Stomach (tissue), 4 donors: ENCODE results near the gene AZIN2.

Source experiments
- CTCF ChIP-seq, 7 experiments: fragments of 450-650 bp in 4 of 7; fragments of 200-600 bp in 3 of 7; sonication (generic) in 3 of 7; IDR thresholded peaks; one replicate each; pipeline ENCODE4 v1.5.1; 2016 to 2019; ENCODE audit warnings: antibody characterized with exemption in 7 of 7, control low read depth in 2 of 7, mild to moderate bottlenecking in 1 of 7
- EP300 ChIP-seq: sonication (generic); formaldehyde crosslinking; IDR thresholded peaks from one replicate; pipeline ENCODE4 v1.6.1; 2017; ENCODE audit warnings: antibody characterized with exemption
- POLR2A ChIP-seq, 4 donors: fragments of 450-650 bp; IDR thresholded peaks; one replicate each; pipeline ENCODE4 v1.6.1; 2016; ENCODE audit warnings: antibody characterized with exemption in 4 of 4, control low read depth in 2 of 4, mild to moderate bottlenecking in 1 of 4, moderate library complexity in 1 of 4
- POLR2AphosphoS5 ChIP-seq, 3 donors: sonication (generic); formaldehyde crosslinking; IDR thresholded peaks; one replicate each; pipeline ENCODE4 v1.6.1; 2016; ENCODE audit warnings: antibody characterized with exemption in 3 of 3

- no peak for TF ChIP-seq EP300
- TF ChIP-seq POLR2AphosphoS5 (IDR thresholded peaks at IDR 0.05), result no peak
- no peak for TF ChIP-seq CTCF (IDR thresholded peaks at IDR 0.05)
- TF ChIP-seq POLR2A (IDR thresholded peaks at IDR 0.05), result no peak
These were observed 49.3 kb downstream of the AZIN2 start for GRCh38 chr1:33130297-33130696.
